ENCODE data around the gene HNRNPL. TPM values are rescaled to one million over a fixed set of nuclear protein-coding genes. Genes with fewer than 3 reads are reported as not detected.

Gene HNRNPL
- total and polyA plus RNA-seq, 9 of the 15 experiments (the other 6 are each of a cell fraction or from before 2014, with no cell fraction given): 39.5 to 610 (median 299) TPM

- TF ChIP-seq SPI1 (IDR thresholded peaks at IDR 0.05; ENCODE audit: borderline replicate concordance, low read depth, low read length) (0 out of 2 replicates have a peak, but pooled peaks have one; percentile 0), ZFX (CRISPR knock-in tag; IDR thresholded peaks at IDR 0.05) (no peak), ARID3A (IDR thresholded peaks at IDR 0.05; ENCODE audit: borderline replicate concordance, low read depth, low read length) (no peak), SNRNP70 (optimal IDR thresholded peaks at IDR 0.05; ENCODE audit: low read depth, low read length) (no peak), ELF2 (CRISPR knock-in tag; IDR thresholded peaks at IDR 0.05) (peak; percentile 82), ZNF318 (IDR thresholded peaks at IDR 0.05; ENCODE audit: borderline replicate concordance in 1 of 2, low read depth in 1 of 2) (no peak), ZNF778 (CRISPR knock-in tag; IDR thresholded peaks at IDR 0.05) (no peak), ZNF707 (CRISPR knock-in tag; conservative IDR thresholded peaks at IDR 0.05) (no peak), SRSF3 (IDR thresholded peaks at IDR 0.05; ENCODE audit: insufficient read depth, low read length) (no peak), SIN3B (IDR thresholded peaks at IDR 0.05; ENCODE audit: low read depth) (peak; percentile 69), ELF1 (tag; IDR thresholded peaks at IDR 0.05) (peak; percentile 89), PHTF2 (CRISPR knock-in tag; IDR thresholded peaks at IDR 0.05) (no peak), ZBTB8A (IDR thresholded peaks at IDR 0.05; ENCODE audit: partially characterized antibody) (no peak), LARP7 (IDR thresholded peaks at IDR 0.05) (no peak), E2F5 (CRISPR knock-in tag; IDR thresholded peaks at IDR 0.05) (no peak)
These were observed 720 bp upstream of the HNRNPL start (continued) for GRCh38 chr19:38850436-38850975.
